Mammary epithelial cell (primary cell): ENCODE measurements around the gene AKAP8L.

Experiments used
- CTCF ChIP-seq, 2 donors: IDR thresholded peaks in 1 of 2; conservative IDR thresholded peaks in 1 of 2; 2 replicates each; pipeline ENCODE4 v1.5.1; 2011 to 2012; ENCODE audit warnings: inconsistent platforms in 2 of 2, low read length in 2 of 2, mild to moderate bottlenecking in 2 of 2, control low read depth in 1 of 2, low read depth in 1 of 2; ENCODE audit not compliant: insufficient read depth in 1 of 2; ENCODE audit errors: extremely low read depth in 1 of 2
- EZH2 ChIP-seq: IDR thresholded peaks from 2 replicates; pipeline ENCODE4 v1.6.1; 2012; ENCODE audit warnings: low read length, inconsistent platforms, borderline replicate concordance

DNA sequence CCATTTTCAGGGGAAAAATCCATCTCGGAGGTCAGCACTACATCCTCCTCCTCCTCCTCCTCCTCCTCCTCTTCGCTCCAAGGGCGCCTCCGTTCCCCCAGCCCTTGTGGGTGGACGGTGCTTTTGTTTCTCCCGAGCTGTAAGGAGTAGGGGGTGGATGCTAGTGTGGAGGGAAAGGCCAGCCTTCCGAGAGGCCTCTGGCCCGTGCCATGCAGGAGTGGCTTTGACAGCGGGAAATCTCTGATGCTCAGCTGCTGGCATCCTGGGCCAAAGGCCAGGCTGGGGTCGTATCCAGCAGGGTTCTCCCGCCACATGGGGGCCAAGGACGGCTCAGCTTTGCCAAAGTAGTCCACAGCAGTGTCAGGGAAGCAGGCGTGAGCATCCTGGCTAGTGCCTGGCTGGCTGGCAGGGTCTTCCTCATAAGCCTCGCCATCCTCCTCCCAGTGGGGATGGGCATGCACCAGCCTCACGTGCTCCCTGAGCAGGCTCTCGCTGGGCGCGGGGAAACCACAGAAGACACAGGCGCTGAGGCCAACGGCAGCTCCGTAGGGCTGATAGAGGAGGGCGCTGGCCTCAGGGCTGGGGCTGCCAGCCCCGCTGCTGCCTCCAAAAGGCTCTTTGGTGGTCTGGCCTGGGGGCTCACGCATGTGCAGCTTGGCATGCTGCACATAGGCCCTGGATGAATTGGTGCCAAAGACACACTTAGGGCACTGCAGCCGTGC is 20.5 kb upstream of the AKAP8L start:
- TF ChIP-seq CTCF (conservative IDR thresholded peaks at IDR 0.05 in 1 of 2, IDR thresholded peaks at IDR 0.05 in 1 of 2; ENCODE audit: extremely low read depth in 1 of 2, insufficient read depth in 1 of 2, low read depth in 1 of 2, low read length in 2 of 2) (no peak), EZH2 (no peak)
